ENCODE measurements around the gene CYSTM1. TPM values are rescaled to one million over a fixed set of nuclear protein-coding genes. Genes with fewer than 3 reads are reported as not detected.
A peak's percentile ranks its signal among the peaks of the same experiment; 100 is the strongest.

Gene CYSTM1, protein sequence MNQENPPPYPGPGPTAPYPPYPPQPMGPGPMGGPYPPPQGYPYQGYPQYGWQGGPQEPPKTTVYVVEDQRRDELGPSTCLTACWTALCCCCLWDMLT
- total RNA-seq: 10 to 100 TPM; 46.6 to 80.9 TPM
- long read RNA-seq, donor 1, transcript CYSTM1-201 (3 exons, 1,336 nt): major isoform, 15 of 28 reads
- long read RNA-seq, donor 1, partial matches to known transcripts: 2 of 28 reads
- long read RNA-seq, donor 1, other reads (novel, unspliced or antisense): 11 of 28 reads
- long read RNA-seq, donor 2, transcript CYSTM1-201 (3 exons, 1,336 nt): major isoform, 141 of 154 reads
- long read RNA-seq, donor 2, partial matches to known transcripts: 4 of 154 reads
- long read RNA-seq, donor 2, other reads (novel, unspliced or antisense): 9 of 154 reads

DNA sequence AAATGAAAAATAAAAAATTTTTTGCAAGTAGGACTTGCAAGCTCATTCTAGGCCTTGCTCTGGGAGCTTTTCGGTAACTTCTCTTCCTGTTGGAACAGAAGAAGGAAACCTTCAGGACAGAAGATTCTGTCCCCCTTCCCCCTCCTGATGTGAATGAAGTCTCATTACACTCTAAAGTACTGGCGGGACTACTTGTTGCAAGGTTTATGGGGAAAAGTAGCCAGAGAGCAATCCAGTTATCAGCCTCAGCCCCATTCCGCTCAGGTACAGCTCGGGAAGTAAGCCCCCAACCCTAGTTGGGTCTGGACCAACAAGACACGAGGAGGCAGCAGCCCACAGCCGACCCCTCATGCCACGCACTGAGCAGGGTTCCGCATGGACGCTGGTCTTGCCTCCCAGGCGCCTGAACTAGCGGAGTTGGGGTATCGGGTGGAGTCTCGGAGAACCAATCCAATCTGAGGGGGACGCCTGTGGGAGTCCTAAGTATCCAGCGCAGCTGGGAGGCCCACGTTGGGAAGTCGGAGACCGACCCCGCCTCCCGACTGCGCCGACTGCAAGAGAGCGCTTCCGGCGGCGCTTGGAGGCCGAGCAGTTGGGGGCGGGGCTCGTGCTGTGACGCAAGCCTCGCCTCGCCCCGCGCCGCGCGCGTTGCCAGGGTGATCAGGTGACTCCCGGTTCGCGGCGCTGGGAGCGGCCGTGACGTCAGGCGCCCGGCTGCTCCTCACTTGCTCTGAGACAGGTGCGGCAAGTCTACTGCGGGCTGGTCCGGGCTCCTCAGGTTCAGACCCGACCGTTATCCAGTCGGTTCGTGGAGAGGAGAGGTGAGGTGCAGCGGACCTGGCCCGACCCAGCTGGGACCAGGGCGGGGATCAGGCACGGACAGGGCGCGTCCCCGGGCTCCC, at the start of gene CYSTM1:
Gene CYSTM1, plus strand, starts transcription at position 724 of the 902 bp plus-strand sequence. CDS start 19,278 bp downstream, outside the sequence.
- intact Hi-C loops (cut with DNase I): loop anchor here in 1 of 2 donors (10.0 kb wide), 1 partner anchor 170 kb away; the partner anchor contains the start of gene HBEGF
- peak; percentile 99 for DNase-seq (ENCODE audit: low spot score)

GRCh38 chr5:140125637-140126036, 49.4 kb upstream of the CYSTM1 start, which contains the start of gene IGIP:
Gene IGIP (plus strand): TSS chr5:140125937. CDS start chr5:140128477, 2,540 bp downstream.
- intact Hi-C loops (cut with DNase I): no loop called here
- no peak for DNase-seq (ENCODE audit: low spot score)

GRCh38 chr5:140126315-140127012, 48.5 kb upstream of the CYSTM1 start:
- no peak for DNase-seq (ENCODE audit: low spot score)
- intact Hi-C loops (cut with DNase I): no loop called here

DNA sequence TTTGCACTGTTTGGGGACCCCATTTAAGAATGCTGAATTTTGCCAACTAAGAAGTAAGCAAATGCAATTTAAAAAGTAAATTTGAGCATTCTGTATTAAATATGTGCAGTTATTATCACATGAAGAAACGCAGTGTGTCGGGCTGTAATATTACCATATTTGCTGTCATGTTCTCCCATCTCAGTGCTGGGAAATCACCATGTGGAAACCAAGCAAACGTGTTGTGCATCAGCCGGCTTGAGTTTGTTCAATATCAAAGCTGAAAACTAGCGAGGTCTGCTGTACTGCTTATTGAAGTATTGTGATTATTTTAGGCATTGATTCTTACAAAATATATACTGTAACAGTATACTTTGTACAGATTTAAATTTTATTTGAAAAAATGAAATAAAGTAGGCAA, 46.6 kb upstream of the CYSTM1 start:
- DNase-seq (ENCODE audit: low spot score): no peak
- intact Hi-C loops (cut with DNase I): no loop called here

DNA sequence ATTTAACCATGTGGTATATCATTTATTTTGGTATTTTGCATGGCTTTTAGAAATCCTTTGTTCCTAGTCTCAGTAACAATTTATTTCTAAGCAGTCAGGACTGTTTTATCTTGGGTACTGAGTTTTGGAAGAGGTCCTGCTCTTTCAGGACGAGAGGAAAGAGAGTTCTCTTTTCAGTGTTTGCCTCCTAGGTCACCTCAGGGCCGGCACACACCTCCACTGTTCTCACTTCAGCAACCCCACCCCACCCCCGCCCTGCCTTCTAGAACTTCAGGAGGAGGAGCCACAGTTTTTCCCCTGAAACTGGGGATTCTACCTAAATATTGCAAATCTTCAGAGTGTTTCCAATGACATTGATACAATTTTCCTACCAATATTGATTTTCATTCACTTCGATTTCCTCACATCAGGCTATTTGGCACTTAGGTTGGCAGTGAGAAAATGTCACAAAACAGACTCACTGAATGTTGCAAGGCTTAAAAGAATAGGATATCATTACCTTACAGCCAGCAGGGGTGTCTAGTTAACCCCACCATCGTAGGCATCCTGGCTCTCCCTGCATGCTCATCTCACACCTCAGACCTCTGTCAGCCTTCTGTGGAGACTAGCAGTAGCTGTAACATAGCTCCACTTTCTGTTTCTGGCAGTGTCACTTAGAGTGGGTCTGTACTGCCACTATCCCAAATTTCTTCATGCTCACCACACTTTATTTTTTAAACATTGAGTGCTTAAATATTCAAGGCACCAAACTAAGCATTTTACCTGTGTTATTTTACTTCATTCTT, 43.8 kb upstream of the CYSTM1 start:
- no peak for DNase-seq (ENCODE audit: low spot score)
- intact Hi-C loops (cut with DNase I): no loop called here

- no peak for DNase-seq (ENCODE audit: low spot score)
- intact Hi-C loops (cut with DNase I): no loop called here
These were observed 43.0 kb upstream of the CYSTM1 start for GRCh38 chr5:140131967-140132409.

- intact Hi-C loops (cut with DNase I): no loop called here
- no peak for DNase-seq (ENCODE audit: low spot score)
These were observed 41.3 kb upstream of the CYSTM1 start for GRCh38 chr5:140133514-140134167.

DNA sequence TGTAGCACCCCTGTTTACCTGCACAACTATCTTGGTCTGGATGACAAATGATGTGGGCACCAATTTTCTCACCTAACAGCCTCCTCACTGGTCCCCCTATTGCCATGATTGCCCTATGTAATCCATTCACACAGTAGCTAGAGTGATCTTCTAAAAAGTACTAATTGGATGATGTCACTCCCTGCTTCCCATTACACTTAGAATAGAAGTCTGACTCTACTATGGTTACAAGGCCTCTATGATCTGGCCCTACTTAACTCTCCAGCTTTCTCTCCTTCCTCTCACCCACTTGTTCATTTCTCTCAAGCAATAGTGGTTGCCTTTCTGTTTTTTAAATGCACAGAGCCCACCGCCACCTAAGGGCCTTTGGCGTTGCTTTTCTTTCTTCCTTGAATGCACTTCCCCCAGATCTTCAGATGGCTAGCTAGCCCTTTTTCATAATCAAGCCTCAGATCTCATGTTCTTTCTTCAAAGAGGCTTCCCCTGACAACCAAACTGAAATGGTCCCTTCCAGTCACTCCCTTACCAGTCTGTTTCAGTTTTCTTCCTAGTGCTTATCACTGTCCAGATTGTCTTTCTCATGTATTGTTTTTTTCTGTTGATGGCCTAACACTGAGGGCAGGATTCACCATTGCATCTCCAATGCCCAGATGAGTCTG, 40.6 kb upstream of the CYSTM1 start:
- DNase-seq (ENCODE audit: low spot score): no peak
- intact Hi-C loops (cut with DNase I): no loop called here

DNA sequence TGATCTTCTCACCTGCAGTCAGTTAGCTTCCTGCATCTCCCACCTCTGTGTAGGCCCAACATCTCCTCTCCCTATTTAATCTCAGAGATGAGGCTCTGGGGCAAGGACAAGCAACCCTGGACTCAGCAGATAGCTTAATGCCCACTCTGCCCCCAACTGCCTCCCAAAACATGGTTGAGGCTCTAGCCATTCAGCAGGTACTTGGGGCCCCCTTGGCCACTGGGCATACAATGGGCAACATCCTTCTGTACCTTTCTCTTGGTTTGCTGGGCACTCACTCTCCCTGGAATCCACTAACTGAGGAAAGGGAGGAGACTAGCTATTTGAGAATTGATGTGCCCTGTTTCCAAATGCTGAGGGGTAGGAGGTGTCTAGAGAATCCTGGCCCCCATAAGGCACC, 39.9 kb upstream of the CYSTM1 start:
- intact Hi-C loops (cut with DNase I): no loop called here
- no peak for DNase-seq (ENCODE audit: low spot score)

GRCh38 chr5:140136624-140137023, 38.4 kb upstream of the CYSTM1 start:
- intact Hi-C loops (cut with DNase I): no loop called here
- DNase-seq (ENCODE audit: low spot score): no peak

GRCh38 chr5:140140435-140140834, 34.6 kb upstream of the CYSTM1 start:
- intact Hi-C loops (cut with DNase I): loop anchor here in 1 of 2 donors (1.0 to 5.0 kb wide), 3 partner anchors 28 to 1637 kb away; no protein-coding TSS in a partner anchor
- DNase-seq (ENCODE audit: low spot score): no peak

- no peak for DNase-seq (ENCODE audit: low spot score)
- intact Hi-C loops (cut with DNase I): loop anchor here in 1 of 2 donors (5.0 kb wide), 2 partner anchors 64 to 1636 kb away; no protein-coding TSS in a partner anchor
These were observed 33.7 kb upstream of the CYSTM1 start for GRCh38 chr5:140141241-140141640.

DNA sequence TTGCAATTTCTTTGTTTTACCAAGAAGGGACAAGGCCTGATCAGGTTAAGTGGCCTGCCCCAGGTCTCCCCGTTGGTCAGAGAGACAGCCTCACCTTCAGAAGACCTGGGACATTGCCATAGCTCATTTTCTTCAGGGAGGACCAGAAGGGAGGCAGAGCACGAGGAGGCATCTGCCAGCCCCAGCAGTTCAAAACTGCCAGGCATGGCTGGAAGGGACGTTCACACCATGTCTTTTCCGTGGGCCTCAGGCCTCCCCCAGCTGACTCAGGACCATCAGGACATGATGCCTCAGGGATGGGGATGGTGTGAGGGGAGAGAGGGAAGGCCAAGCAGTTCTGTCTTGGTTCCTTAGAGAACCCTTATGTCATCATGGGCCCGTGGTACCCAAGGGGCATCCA, 32.7 kb upstream of the CYSTM1 start:
- no peak for DNase-seq (ENCODE audit: low spot score)
- intact Hi-C loops (cut with DNase I): loop anchor here in 1 of 2 donors (5.0 kb wide), 2 partner anchors 65 to 1635 kb away; no protein-coding TSS in a partner anchor

- intact Hi-C loops (cut with DNase I): loop anchor here in 1 of 2 donors (5.0 kb wide), 2 partner anchors 66 to 1634 kb away; no protein-coding TSS in a partner anchor
- DNase-seq (ENCODE audit: low spot score): no peak
These were observed 32.1 kb upstream of the CYSTM1 start for GRCh38 chr5:140142856-140143255.

GRCh38 chr5:140143521-140144258, 31.3 kb upstream of the CYSTM1 start:
- no peak for DNase-seq (ENCODE audit: low spot score)
- intact Hi-C loops (cut with DNase I): loop anchor here in 1 of 2 donors (5.0 kb wide), 2 partner anchors 66 to 1634 kb away; no protein-coding TSS in a partner anchor

DNA sequence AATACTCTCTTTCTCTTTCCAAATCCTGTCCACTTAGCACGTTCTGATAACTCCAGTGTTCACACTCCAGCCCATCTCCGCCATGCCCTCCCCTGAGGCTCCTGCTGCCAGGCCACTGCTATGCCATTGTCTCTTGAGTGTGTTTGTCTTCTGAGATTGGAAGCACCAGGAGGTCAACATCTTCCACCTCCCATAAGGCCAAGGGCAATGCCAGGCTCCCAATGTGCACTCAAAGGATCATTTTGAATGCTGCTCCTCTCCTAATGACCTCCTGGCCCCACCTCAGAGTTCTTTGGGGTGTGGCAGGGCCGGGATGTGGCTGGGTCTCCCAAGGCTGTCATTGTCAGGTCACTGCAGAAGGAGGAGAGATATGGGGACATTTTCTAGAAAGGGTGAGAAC, 29.7 kb upstream of the CYSTM1 start:
- intact Hi-C loops (cut with DNase I): loop anchor here in 1 of 2 donors (5.0 kb wide), 1 partner anchor 38 kb away; no protein-coding TSS in a partner anchor
- DNase-seq (ENCODE audit: low spot score): no peak

All from posterior vena cava (tissue), 2 donors.